Activated naive CD8-positive, alpha-beta T cell treated with anti-CD3 and anti-CD28 coated beads, Interleukin-2, amount 10 ng/mL, durations not matched to agents 7 days and 5 days (primary cell): ENCODE results near the gene PI16. TPM values are rescaled to one million over a fixed set of nuclear protein-coding genes. Genes with fewer than 3 reads are reported as not detected.

ENCODE experiments used
- ATAC-seq: fragments of 150-1000 bp; cut with Tn5 transposase; one replicate; pipeline ENCODE4 v1.10.0; 2021; ENCODE audit warnings: low read depth, moderate library complexity
- POLR2A ChIA-PET: fragments of 350-600 bp; sonication (Branson Sonifier 250); formaldehyde crosslinking; loops from one replicate; lab custom pipeline; 2021; ENCODE audit warnings: antibody characterized with exemption; lab: Charles Lee
- DNase-seq: peaks from one replicate; pipeline ENCODE4 v3.0.0; 2021
- H3K27ac Mint-ChIP-seq: one replicate; pipeline ENCODE4 v1.8.0; 2022; ENCODE audit warnings: mild to moderate bottlenecking, mixed read lengths
- H3K27me3 Mint-ChIP-seq: one replicate; pipeline ENCODE4 v1.8.0; 2022; ENCODE audit warnings: mild to moderate bottlenecking, moderate library complexity, mixed read lengths
- H3K36me3 Mint-ChIP-seq: one replicate; pipeline ENCODE4 v1.8.0; 2021; ENCODE audit warnings: mild to moderate bottlenecking, mixed read lengths
- H3K4me1 Mint-ChIP-seq: one replicate; pipeline ENCODE4 v1.8.0; 2021; ENCODE audit warnings: mixed read lengths
- H3K4me3 Mint-ChIP-seq: one replicate; pipeline ENCODE4 v1.8.0; 2022; ENCODE audit warnings: mild to moderate bottlenecking, moderate library complexity, mixed read lengths
- H3K9me3 Mint-ChIP-seq: one replicate; pipeline ENCODE4 v1.8.0; 2021; ENCODE audit warnings: mixed read lengths
- total RNA-seq, 2 experiments: library from RNA; stranded (reverse); gene quantifications; one replicate each; pipeline ENCODE4 v1.2.3, GENCODE V29; 2021

Gene PI16
- total RNA-seq, 2 experiments from 2014 or later, result 0.37 to 0.86 TPM

DNA sequence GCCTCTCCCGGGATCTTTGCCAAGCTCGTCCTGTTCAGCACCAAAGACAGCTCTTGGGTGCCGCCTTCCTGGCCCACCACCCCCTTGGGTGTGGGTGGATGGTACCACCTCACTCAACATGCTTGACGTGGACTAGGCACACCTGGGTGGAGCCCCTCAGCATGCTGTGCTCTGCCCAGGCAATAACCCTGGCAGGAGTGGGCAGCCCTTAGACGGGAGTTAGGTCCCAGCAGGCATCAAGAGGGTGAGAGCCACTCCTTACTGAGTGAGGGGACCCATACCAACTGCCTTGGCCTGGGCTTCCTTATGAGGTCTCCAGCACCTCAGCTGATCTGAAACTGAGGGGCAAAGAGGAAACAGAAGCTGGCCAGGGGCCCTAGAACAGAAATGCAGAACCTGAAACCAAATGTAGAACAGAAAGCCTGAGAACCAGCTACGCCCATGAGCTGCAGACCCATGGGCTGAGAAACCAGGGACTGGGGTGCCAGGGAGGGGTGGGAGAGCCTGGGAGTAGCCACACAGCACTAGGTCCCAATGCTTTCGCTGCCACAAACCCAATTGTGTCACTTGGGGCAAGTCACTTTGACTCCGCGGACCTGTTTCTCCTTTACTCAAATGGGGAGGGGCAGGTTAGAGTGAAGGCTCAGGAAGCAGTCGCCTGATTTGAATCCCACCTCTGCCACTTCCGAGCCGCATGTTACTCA is 53.0 kb downstream of the PI16 start:
- Mint-ChIP-seq H3K27ac (peak overlapping the region; percentile 30), H3K9me3 (no peaks in the 10 kb centered on the region), H3K4me3 (peak overlapping the region; percentile 25), H3K4me1 (peaks cover 23% of the 10 kb centered on the region), H3K27me3 (no peaks in the 10 kb centered on the region), H3K36me3 (no peaks in the 10 kb centered on the region)
- POLR2A ChIA-PET, result interaction anchor here (1.1 to 3.4 kb wide), 4 partner anchors 11 to 132 kb away, joined by 3 to 15 read pairs (median 6); partner anchors contain the start of gene MTCH1
- ATAC-seq, result no peak
- DNase-seq, result no peak

DNA sequence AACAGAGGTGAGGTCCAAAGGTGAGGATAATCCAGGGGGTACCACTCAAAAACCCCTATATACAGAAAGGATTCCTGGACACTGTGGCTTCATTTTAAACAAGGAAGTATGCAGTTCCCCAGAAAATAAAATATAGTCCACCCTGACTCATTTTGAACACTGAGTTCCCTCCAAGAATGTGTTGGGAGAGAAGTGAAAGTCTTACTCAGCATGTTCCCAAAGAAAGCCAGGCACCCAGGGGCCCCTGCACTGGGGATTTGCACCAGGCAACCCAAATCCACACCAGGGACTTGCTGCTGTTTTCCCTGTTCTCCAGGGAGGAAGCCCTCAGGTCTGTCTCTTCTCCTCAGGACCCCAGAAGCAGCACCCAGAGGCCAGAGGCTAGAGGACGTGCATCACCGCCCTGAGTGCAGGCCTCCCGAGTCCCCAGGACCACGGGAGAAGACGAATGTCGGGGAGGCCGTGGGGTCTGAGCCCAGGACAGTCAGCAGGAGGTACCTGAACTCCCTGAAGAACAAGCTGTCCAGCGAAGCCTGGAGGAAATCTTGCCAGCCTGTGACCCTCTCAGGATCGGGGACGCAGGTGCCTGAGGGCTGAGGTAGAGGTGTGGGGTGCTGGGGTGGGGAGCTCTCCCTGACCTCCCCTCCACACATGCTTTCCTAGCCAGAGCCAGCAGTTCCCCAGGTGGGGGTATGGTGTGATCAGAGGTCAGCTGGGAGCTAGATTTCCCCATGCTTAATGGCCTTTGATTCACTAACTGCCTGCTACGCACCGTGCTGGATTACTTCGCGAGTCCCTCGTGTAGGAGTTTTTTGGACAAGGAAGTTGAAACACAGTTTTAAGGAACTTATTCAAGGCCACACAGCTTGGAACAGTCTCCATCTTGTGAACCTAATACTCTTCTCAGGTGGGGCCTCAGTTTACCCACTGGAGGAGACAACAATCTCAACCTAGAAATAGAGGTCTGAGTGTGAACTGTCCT is 54.2 kb downstream of the PI16 start:
- Mint-ChIP-seq H3K9me3 (no peaks in the 10 kb centered on the region), H3K27ac (no peak overlapping the region), H3K4me1 (peaks cover 23% of the 10 kb centered on the region), H3K4me3 (no peak overlapping the region), H3K27me3 (no peaks in the 10 kb centered on the region), H3K36me3 (no peaks in the 10 kb centered on the region)
- no peak for ATAC-seq
- no peak for DNase-seq
- POLR2A ChIA-PET, result no interaction called here

DNA sequence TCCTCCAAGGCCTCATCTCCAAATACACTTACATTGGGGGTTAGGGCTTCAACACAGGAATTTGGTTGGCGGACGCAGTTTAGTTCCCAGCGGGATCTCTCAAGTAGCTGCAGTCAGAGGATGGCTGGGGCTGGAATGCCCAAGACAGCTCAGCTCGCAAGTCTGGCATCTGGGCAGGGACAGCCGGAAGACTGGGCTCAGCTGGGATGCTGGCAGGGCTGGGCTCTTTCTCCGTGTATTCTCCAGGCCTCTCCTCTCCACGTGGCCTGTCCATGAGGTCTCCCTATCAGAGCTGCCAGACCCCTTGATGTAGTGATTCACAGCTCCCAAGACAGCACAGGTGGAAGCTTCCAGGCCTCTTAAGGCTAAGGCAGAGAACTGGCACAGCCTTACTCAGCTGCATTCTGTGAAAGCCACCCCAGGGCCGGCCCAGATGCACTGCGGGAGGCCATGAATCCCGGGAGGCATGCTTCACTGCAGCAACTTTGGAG is 55.9 kb downstream of the PI16 start:
- DNase-seq, result no peak
- no peak overlapping the region for H3K4me3 Mint-ChIP-seq
- POLR2A ChIA-PET, result no interaction called here
- no peak for ATAC-seq
- H3K9me3 Mint-ChIP-seq, result no peaks in the 10 kb centered on the region
- no peak overlapping the region for H3K27ac Mint-ChIP-seq
- peaks cover 22% of the 10 kb centered on the region for H3K4me1 Mint-ChIP-seq
- no peaks in the 10 kb centered on the region for H3K27me3 Mint-ChIP-seq
- no peaks in the 10 kb centered on the region for H3K36me3 Mint-ChIP-seq

DNA sequence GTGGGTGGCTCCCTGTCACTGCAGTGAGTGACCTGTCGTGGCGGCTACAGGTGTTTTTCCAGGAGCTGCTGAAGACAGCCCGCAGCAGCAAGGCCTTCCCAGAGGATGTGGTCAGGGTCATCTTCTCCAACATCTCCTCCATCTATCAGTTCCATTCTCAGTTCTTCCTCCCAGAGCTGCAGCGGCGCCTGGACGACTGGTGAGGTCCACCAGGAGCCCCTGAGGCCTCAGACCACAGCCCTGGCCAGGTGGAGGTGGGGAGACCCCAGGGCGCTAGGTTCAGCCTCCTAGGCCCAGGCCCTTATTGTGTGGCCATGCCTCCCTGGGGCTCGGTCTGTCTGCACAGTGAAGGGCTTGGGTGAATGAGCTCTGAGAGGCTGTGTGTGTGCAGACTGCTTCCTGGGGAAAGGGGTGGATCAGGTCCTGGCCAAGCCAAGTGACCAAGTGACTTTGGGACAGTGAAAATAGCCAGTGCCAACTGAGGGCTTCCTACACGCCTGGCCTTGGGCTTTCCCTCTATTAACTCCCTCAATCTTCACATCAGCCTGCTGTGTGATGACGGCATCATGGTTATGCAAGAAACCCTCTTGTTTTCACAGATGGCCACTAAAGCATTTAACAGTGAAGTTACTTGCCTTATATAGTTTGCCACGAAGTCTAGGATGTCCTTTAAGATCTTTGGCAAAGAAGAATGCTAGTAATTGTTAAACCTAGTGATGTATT is 57.3 kb downstream of the PI16 start:
- Mint-ChIP-seq H3K36me3 (no peaks in the 10 kb centered on the region), H3K9me3 (no peaks in the 10 kb centered on the region), H3K27me3 (no peaks in the 10 kb centered on the region), H3K4me1 (peaks cover 12% of the 10 kb centered on the region), H3K27ac (peak overlapping the region; percentile 48), H3K4me3 (no peak overlapping the region)
- DNase-seq, result no peak
- ATAC-seq, result no peak
- POLR2A ChIA-PET, result no interaction called here

DNA sequence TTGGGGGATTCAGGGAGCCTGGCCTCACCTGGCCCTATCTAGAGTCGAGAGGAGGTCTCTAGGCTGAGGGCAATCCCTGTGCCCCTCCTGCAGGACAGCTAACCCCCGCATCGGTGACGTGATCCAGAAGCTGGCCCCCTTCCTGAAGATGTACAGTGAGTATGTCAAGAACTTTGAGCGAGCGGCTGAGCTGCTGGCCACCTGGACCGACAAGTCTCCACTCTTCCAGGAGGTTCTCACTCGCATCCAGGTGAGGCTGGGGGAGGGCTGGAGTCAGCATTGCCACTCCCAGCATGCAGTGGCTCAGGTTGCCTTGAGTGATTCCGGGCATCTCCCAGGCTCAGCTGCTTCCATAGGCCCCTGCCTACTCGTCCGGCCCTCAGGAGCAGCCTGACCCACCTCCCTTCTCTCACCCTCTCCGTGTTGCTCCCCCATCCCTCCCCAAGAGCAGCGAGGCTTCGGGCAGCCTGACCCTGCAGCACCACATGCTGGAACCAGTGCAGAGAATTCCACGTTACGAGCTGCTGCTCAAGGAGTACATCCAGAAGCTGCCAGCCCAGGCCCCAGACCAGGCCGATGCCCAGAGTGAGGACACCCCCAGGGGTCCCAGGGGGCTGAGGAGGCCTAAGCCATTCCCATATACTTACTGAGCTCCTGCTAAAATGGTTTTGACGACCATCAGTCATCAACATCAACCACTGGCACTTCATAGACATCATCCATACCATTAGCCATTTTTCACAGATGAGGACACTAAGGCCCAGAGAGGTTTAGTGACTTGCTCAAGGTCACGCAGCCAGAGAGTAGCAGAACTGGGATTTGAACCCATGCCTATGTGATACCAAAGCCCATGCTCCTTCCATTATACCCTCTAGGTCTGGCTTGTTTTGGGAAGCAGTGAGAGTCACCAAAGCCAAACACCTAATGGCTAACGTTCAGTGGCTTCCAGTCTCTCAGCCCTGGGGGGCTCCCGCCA is 59.3 kb downstream of the PI16 start:
- Mint-ChIP-seq H3K27me3 (no peaks in the 10 kb centered on the region), H3K9me3 (no peaks in the 10 kb centered on the region), H3K4me3 (no peak overlapping the region), H3K36me3 (no peaks in the 10 kb centered on the region), H3K4me1 (peaks cover 11% of the 10 kb centered on the region), H3K27ac (no peak overlapping the region)
- POLR2A ChIA-PET, result no interaction called here
- no peak for ATAC-seq
- no peak for DNase-seq

Other genes starting within 250 kb of the PI16 start
- 1 to 10 TPM in 1 of 2 experiments, under 1 TPM in 1; 0.99 to 1.3 TPM for gene CPNE5, start 115.3 kb upstream of the PI16 start, total RNA-seq
- 10 to 100 TPM; 18.5 to 19.9 TPM for gene PPIL1, start 79.9 kb upstream of the PI16 start, total RNA-seq
- gene C6orf89, start 68.8 kb upstream of the PI16 start, total RNA-seq, result 10 to 100 TPM; 45.3 to 46.0 TPM
- gene MTCH1, start 31.5 kb downstream of the PI16 start, total RNA-seq, result 100 to 1,000 TPM; 135 to 139 TPM
- 10 to 100 TPM in 1 of 2 experiments, 1 to 10 TPM in 1; 9.8 to 12.4 TPM for gene FGD2, start 50.9 kb downstream of the PI16 start, total RNA-seq
- 100 to 1,000 TPM; 428 to 445 TPM for gene PIM1, start 215.4 kb downstream of the PI16 start, total RNA-seq